ENCODE data around the gene ABCC4.

ABCC4 gene

DNA sequence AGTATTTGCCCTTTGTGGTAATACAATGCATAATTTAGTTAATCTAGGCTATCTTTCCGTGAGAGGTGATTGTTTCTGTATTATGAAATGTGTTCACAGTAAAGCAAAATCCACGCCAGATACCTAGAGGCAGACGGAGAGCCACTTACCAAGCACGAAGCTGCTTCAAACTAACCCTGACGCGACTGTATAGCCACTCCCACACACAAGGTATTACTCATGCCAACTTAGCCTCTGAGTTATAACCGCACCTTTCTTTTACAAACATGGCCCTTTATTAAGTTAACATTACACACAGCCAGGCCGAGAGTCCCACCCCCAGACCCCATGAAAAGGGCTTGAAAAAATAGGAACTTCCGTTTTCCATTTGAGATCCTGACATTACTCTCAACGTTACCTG is 185.7 kb downstream of the ABCC4 start:
- peak; percentile 21 for DNase-seq (ENCODE audit: low read depth)

DNA sequence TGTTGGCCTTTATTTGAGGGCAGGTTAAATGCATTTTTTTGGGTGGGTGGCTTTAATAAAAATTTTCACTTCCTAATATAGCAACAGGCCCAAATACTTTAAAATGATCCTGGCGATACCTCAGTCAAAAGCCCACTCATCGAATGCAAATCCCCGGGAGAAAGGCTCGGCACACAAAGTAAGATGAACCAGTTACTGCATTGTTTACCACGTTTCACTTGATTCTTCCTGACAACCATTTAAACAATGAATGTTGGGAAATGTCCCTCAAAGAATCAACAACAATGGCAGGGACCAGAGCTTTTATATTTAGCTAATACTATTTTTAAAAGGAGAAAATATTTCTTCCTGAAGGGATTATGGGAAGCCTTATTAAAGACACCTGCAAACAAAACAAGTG is 187.7 kb downstream of the ABCC4 start:
- DNase-seq (ENCODE audit: low read depth) = no peak

DNA sequence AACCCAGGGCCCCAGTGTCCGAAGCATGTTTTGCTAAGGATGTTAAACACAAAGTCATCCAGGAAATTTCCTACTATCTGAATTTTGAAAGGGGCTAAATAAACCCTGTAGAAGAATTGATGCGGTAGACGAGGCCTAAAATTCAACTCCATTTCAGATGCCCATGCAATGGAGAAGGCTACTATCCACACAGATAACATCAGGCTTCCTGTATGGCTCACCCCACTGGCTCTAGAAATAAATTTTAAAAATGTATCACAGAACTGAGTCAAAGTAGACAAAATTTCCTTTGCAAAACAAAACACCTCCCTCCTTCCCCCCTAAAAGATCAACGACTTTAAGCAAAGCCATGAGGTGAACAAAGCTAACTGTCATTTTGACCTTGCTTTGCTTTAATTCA is 188.4 kb downstream of the ABCC4 start:
- DNase-seq (ENCODE audit: low read depth) = no peak

DNA sequence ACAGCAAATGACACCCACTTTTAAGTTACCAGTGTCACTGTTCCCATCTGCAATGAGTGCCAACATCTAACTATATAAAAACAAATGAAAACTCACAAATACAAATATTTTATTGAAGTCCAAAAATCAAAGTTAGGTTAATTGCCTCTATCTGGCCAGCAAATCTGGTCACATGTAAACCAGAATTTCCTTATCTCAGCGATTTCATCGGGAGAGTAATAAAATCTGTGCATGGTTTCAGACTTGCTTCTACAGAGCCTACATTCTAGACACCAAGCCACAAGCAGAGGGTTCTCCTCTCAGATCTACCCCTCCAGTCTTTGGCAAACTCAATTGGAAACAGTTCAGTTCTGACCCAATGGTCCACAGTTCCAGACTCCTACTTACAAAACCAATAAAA is 189.6 kb downstream of the ABCC4 start:
- no peak for DNase-seq (ENCODE audit: low read depth)

DNA sequence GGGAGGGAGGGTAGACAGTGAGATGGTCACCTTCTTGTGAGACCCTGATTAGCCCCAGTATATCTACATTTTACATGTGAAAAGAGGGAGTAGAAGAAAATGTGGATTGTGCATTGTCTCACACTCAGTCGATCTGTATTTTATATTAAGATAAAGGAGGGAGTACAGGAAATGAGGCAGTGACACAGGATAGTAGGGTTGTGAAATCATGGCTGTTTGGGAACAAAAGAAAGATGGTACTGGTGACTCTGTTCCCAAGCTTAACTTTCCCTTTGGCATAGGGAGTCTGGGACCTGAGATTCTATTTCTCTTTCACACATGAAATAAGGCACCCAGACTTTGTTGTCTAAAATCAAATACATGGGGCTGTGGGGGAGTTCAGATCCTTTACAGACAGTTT is 194.7 kb downstream of the ABCC4 start:
- DNase-seq (ENCODE audit: low read depth) = peak; percentile 37

DNA sequence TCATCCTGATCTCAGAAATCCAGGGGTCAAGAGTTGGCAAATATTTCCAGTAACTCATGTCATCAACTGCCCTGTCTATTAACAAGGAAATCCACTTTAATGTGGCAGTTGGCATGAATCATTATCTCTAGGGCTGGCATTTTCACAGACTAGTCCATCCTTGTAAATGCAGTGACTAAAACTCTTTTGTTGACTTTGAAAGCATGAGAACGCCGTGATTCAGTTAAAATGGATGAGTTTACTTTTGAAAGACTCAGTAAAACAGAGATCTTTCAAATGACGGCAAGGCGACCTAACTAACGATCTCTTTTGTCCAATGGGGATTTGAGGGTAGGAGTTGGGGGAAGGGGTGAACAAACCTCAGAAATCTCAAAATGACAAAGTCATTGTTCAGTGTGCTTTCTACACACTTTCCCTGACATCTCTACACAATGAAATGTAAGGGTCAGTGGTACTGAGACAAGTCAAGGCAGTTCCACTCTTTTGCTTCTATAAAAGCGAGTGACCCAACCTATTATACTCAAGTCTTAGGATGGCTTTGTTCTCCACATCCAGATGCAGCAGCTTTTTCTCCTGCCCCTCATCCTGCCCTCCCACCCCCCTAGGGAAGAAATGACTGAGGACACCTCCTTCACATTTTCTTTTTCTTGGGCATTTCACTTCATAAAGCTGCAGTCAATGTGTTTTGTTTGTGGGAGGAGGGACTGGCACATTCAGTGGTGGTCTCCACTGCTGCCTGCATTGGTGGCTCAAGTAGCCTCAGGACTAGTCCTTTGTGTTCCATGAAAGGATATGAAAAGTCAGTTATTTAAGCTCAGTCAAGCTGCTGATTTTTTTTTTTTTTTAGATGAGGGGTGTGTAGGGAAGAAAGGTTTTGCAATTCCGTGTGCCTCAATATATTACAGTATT is 200.5 kb downstream of the ABCC4 start:
- no peak for DNase-seq (ENCODE audit: low read depth)

DNA sequence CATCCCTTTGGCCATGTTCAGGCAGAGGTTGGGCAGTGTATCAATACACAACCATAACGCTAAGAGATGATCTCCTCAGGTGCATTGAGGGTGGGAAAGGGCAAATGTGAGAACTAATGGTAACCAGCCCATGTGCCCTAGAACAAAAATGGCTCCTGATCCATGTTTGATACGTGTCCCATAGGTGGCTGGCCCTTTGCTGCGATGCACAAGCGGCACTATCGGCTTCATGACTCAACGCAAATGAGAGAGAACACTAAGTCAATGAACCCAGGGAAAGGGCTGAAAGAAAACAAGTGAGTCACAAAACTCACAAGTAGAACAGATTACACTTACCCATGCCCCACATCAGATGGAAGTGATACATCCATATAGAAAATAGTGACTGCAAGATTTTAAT is 201.7 kb downstream of the ABCC4 start:
- peak; percentile 51 for DNase-seq (ENCODE audit: low read depth)

DNA sequence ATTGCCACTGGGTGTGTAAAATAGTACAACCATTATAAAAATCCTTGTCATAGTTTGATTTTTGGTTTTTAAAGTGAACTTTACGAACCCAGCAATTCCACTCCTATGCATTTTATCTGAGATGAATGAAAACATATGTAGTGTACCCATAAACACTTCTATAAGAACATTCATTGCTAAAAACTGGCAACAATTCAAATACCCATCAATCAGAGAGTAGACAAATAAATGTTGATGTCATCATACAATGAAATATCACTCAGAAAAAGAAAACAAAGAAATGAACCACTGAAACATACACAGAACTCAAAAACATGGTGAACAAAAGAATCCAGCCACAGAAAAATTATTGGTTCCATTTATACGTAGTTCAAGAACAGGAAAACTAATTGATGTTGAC is 202.3 kb downstream of the ABCC4 start:
- DNase-seq (ENCODE audit: low read depth) = no peak

DNA sequence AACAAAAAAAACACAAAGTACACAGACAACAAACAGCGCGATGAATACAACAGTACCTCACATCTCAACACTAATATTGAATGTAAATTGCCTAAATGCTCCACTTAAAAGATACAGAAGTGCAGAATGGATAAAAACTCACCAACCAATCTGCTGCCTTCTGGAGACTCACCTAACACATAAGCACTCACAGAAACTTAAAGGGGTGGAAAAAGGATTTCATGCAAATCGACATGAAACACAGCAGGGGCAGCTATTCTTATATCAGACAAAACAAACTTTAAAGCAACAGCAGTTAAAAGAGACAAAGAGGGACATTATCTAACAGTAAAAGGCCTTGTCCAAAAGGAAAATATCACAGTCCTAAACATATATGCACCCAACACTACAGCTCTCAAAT is 209.5 kb downstream of the ABCC4 start:
- DNase-seq (ENCODE audit: low read depth) = no peak

DNA sequence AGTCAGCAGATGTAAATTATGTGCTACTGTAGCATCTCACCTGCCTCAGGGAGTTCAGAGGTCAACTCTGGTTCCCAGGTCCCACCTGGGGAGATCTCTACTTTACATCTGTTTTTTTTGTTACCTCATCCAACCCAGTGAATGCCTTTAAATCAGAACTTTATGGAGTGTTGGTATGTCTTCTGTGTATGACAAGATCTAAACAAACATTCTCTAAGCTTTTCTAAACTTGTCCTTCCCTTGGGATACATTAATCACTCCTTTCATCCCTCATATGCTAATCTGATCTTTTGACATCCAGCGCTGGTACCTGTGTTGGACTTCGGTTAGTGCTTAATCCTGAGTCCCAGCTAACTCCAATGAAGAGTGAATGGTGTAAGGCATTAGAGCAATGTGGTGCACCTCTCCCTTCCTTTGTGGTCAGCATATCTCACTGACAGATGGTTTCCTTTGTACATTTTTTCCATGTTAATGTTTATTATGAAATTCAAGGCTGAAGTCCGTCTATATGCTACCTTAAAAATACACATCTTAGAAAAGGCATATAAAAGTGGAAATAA is 213.4 kb downstream of the ABCC4 start:
- DNase-seq (ENCODE audit: low read depth) = peak; percentile 85

DNA sequence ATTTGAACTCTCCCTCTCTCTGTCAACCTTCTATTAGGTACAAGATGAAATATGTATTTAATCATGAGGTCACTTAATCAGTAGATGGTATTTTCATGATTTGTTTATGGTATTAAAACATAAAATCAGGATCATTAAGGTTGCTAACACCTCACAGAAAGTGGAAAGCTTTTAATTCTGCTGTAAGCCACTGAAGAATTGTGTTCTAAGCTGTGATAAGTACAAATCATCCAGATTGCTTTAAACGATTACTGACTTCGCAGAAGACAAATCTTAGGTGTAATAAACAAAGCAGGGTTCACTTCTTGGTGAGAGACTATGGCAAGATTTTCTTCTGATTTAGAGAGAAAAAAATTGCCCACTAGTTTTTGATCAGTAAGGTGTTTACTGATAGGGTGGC is 214.5 kb downstream of the ABCC4 start:
- DNase-seq (ENCODE audit: low read depth) = no peak

DNA sequence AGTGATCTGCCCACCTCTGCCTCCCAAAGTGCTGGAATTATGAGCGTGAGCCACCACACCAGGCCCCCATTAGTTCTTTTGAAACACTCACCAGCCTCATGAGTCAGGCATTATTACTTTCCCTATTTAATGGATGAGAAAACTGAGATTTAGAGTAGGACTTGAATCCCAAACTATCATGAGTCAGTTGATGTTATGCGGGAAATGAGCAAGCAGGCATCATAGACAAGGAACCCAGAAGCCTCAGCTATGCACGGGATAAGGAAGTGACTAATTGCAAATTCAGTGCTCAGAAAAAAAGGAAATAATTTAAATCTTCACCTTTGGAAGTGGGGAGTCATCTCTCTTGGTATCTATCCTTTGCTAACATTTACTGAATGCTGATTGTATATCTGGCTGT is 217.5 kb downstream of the ABCC4 start:
- DNase-seq (ENCODE audit: low read depth) = peak; percentile 89

DNA sequence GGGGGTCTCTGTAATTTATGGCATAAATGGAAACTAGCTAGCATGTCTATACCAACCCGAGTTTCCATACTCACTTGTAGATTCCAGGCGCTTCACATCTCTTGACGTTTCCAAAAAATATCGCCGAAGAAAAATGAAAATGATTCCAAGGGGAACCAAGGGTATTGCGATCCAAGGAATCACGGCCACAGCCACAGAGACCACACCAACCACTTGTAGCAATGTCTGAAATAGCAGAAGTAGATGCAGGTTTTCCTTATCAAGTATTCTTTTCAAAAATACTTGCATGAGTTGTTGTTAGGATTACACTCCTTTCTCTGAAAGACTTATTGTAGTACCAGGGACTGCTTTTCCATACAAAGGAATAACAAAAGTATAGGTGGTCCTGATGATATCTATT is 218.2 kb downstream of the ABCC4 start:
- no peak for DNase-seq (ENCODE audit: low read depth)

DNA sequence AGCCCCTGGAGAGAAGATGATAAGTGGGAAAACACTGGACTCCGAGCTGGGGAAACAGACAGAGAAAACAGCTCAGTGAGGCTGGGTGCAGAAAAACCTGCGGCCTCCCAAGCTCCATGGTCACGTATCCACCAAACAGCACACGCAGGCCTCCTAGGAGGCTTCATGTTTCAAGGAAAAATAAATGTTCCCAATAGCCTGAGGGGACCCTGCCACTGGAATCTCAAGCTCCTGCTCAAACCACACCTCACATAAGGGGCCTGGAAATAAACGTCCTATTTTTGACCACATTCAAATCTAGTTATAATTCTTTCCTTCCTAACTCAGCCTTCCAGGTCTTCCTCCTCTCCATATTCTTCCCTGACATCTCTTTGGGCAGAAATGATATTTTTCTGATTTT is 225.7 kb downstream of the ABCC4 start:
- DNase-seq (ENCODE audit: low read depth) = no peak

DNA sequence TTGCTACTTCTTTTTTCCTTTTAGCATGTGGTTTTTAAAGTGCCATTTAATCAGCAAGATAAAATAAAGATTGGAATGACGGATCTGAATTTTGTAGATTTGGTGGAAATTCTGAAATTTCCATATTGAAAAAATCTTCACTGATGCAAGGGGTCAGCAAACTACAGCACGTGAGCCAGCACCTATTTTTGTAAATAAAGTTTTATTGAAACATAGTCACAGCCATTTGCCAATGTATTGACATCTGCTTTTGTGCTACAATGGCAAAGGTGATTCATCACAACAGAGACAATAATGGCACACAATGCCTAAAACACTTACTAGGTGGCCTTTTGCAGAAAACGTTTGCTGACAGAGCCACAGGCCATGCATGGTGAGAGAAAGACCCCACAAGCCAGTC is 226.4 kb downstream of the ABCC4 start:
- no peak for DNase-seq (ENCODE audit: low read depth)

DNA sequence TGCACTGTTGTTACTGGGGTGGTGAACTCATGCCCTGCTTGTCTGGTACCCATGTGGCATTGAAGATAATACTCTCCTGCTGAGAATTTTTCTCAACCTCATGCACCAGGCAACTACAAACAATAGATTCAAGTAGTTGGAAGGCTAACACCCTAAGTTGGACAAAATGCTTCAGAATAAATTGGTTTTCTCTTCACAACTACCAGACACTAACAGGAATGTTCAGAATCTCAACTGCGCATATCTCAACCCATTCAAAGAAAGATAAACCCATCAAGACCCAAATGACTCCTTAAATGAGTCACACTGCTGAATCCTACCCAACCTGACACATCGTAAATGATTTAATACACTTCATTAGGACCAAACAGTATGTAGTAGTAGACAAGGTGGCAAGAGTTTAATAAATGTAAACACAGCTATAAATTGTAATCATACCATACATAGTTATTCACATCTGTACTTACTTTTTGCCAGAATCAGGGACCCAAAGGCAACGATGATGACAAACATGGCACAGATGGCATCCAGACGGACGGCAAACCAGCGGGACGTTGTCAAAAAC is 227.4 kb downstream of the ABCC4 start:
- DNase-seq (ENCODE audit: low read depth) = peak; percentile 16

DNA sequence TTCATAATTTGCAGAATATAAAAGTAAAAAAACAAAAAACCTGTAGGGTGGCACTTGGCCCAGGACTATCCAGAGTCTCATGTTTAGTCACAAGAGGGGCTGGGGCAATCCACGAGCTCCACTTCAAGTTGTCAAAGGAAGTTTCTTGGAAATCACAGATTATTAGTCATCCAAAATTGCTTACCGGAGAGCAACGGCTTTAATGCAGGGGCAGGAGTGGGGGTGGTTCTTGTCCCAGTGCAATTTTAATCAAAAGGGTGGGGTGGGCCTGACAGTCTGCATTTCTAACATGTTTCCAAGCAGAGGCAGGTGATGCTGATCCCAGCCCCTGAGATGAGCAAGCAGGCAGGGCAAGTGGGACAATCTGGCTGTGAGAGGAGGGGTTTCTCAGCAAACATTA is 233.9 kb downstream of the ABCC4 start:
- DNase-seq (ENCODE audit: low read depth) = no peak

DNA sequence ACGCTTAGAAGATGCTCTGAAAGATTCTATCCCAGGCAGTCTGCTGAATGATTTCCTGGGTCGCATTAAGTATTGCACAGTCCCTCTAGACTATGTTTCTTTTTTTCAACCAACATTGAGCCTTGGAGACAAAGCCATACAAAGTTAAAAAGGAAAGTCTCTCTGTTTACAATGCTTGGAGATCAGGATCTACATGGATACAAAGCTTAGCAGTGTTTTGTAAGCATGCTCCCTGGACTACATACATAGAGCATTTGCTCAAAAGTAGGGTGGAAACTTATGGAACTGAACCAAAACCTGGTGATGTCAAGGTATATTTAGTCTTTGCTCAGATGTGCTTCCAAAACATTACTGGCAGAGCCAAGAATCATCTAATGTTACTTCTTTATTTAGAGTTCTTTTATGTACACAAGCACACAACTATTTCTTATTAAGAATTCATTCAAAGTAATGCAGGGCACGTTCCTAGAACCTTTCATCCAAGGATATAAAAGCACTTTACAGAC is 241.2 kb downstream of the ABCC4 start:
- DNase-seq (ENCODE audit: low read depth) = no peak

DNA sequence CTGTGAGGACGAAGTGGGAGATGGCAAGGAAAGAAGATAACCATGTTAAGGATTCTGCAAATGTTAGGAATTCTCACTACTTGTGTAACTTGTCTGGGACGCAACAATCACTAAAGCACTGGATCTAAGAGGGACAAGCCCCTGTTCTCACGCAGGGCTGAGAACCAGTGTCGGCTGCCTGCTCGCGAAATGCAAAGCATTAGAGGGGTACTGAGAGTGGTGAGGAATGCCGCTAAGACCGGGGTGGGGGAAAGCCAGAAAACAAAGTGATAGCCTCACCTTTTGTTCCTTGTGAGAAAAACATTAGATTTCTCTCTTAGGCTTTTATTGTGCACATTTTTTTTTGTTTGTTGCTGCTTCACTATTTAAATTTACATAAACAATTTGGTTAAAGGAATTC is 241.9 kb downstream of the ABCC4 start:
- no peak for DNase-seq (ENCODE audit: low read depth)

DNA sequence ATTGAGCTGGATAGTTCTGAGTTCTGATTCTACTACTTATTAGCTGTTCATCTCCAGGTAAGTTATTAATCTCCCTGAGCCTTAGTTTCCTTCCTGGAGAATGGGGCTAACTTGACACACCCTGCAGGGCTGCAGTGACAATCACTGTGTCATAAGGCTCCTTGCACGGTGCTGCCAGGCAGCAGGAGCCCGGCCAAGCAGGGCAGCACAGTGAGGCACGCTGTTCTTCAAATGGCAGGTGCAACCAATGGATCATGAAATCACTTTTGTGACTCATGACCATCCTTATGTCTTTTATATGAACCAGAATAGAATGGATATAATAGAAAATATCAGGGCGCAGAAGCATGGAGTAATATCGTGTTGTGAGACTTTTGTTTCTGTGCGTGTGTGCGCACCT is 242.6 kb downstream of the ABCC4 start:
- no peak for DNase-seq (ENCODE audit: low read depth)

DNA sequence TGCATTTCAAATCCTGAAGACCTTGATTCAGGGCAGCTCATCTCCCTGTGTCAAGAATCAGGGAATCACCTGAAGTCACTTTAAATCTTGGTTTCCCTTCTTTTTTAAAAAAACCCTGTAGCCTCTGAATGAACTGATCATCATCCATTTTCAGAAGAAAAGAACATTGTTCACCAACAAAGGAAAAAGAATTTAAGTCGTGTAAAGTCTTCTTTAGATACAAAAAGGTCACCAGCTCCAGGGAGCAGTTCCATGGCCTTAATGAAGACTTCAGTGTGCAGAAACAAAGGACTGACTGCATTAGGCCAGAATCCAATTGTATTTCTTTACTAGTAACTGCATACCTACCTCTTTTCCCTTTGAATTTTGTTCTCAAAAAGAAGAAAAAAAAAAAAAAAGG is 245.0 kb downstream of the ABCC4 start:
- DNase-seq (ENCODE audit: low read depth) = no peak

DNA sequence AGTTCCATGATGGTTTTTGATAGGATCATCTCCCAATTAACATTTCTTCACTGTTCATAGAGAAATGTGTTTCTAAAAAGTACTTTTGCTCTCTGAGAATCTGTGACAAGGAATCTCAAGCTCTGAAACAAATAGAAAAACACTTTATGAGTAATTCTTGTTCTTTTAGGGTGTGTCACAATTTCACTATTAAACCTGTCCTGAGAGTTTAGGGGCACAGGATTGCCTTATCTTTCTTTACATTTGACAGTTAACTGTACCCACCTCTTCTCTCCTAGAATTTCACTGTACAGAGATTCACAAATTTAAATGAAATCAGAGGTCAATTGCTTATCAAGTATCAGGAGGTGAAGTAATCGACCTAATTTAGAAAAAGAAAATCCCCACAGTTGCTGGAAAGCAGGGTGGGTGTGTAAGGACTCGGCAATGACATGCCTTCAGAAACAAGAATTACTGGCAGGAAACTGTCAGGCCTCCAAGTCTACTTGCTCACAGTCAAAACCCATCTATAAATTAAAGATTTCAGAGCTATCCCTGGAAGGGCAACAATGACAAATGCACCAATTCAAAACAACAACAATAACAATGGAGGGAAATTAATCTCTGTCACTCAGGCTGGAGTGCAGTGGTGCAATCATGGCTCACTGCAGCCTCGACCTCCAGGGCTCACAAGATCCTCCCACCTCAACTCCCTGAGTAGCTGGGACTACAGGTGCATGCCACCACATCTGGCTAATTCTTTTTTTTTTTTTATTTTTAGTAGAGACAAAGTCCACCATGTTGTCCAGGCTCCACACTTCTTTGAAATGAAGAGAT is 250.2 kb downstream of the ABCC4 start:
- no peak for DNase-seq (ENCODE audit: low read depth)

DNA sequence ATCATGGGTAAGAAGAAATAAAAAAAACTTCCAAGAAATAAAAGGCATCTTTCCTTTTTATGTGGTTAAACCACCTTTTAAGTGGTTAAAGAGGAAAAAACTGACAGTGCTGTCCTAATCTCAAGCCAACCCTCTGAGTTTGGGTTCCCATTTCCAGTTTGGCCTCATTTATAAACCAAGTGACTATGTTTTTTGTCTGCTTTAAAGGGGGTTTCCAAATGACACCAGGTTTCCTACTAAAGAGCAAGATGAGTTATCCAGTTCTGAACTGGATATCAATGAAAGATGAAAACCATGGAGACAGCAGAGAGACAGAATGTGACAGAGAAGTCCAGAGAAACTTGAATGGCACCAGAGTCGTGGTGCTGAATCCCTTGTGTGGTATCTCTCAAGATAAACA is 251.5 kb downstream of the ABCC4 start:
- no peak for DNase-seq (ENCODE audit: low read depth)

All from iris pigment epithelial cell (primary cell).